ENCODE results near the gene STK11IP. TPM values are rescaled to one million over a fixed set of nuclear protein-coding genes. Genes with fewer than 3 reads are reported as not detected.

Gene STK11IP
- total RNA-seq, 1 experiment from 2014 or later, result 35.6 TPM

DNA sequence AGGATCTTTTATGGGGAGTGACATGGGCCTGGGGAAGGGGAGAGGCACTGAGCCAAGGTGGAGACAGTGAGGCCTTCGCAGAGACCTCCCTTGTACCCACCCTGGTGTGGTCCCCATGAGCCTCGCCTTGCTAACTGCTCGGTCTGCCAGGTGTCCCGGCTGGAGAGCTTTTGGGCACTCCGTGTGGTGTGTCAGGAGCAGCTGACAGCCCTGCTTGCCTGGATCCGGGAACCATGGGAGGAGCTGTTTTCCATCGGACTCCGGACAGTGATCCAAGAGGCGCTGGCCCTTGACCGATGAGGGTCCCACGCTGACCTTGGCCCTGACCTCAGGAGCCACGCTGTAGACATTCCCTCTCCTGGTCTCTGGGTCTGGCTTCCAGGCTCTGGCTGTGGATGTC, 18.2 kb downstream of the STK11IP start:
- TF ChIP-seq EZH2 (IDR thresholded peaks at IDR 0.05; ENCODE audit: borderline replicate concordance, low read depth, low read length, poor library complexity, severe bottlenecking), result no peak
- TF ChIP-seq, protein P1, sequence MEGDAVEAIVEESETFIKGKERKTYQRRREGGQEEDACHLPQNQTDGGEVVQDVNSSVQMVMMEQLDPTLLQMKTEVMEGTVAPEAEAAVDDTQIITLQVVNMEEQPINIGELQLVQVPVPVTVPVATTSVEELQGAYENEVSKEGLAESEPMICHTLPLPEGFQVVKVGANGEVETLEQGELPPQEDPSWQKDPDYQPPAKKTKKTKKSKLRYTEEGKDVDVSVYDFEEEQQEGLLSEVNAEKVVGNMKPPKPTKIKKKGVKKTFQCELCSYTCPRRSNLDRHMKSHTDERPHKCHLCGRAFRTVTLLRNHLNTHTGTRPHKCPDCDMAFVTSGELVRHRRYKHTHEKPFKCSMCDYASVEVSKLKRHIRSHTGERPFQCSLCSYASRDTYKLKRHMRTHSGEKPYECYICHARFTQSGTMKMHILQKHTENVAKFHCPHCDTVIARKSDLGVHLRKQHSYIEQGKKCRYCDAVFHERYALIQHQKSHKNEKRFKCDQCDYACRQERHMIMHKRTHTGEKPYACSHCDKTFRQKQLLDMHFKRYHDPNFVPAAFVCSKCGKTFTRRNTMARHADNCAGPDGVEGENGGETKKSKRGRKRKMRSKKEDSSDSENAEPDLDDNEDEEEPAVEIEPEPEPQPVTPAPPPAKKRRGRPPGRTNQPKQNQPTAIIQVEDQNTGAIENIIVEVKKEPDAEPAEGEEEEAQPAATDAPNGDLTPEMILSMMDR (conservative IDR thresholded peaks at IDR 0.05; ENCODE audit: low read depth, low read length), result no peak
- no peak for DNase-seq (ENCODE audit: low spot score)
- H3K4me3 ChIP-seq (ENCODE audit: low read depth, low read length, poor library complexity, severe bottlenecking), result no peak overlapping the region
- H3K4me1 ChIP-seq (ENCODE audit: insufficient read depth, low read length, poor library complexity, severe bottlenecking), result no peaks in the 10 kb centered on the region
- no peak overlapping the region for H3K27ac ChIP-seq (ENCODE audit: low read depth, low read length, poor library complexity, severe bottlenecking)
- H3K27me3 ChIP-seq (replicated peaks; ENCODE audit: insufficient read depth, low read depth, low read length, poor library complexity), result no peaks in the 10 kb centered on the region
- no peaks in the 10 kb centered on the region for H3K36me3 ChIP-seq (ENCODE audit: insufficient read depth, low read length, poor library complexity, severe bottlenecking)
- no peaks in the 10 kb centered on the region for H3K9me3 ChIP-seq (ENCODE audit: low read depth, low read length, poor library complexity, severe bottlenecking)
- POLR2A ChIA-PET (ENCODE audit: low non-redundant PET), result no interaction called here
- intact Hi-C loops (cut with micrococcal nuclease; ENCODE audit: unreplicated experiment), result no loop called here
- CTCF ChIA-PET, result no interaction called here
- no TSS peak for BruUV-seq (replicated peaks)

DNA sequence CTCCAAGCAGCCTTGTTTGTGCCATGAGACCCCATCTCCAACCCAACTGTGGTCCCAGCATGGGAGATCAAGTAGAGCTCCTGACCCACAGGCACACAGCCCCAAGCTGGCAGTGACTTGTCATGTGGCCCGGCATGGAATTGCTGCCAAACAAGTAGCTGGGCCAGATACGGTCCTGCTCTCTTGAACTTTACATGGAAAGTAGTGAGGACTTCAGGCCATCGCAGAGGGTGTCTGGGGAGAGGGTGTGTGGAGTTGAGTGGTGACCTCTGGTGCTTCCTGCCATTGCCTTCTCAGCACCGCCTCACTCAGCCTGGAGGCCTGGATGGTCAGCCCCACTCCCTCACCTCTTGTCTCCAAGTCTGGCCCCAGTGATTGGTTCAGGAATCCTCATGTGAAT, 18.9 kb downstream of the STK11IP start:
- Histone ChIP-seq H3K4me3 (ENCODE audit: low read depth, low read length, poor library complexity, severe bottlenecking) (no peak overlapping the region), H3K4me1 (ENCODE audit: insufficient read depth, low read length, poor library complexity, severe bottlenecking) (no peaks in the 10 kb centered on the region), H3K27me3 (replicated peaks; ENCODE audit: insufficient read depth, low read depth, low read length, poor library complexity) (no peaks in the 10 kb centered on the region), H3K9me3 (ENCODE audit: low read depth, low read length, poor library complexity, severe bottlenecking) (no peaks in the 10 kb centered on the region), H3K36me3 (ENCODE audit: insufficient read depth, low read length, poor library complexity, severe bottlenecking) (no peaks in the 10 kb centered on the region), H3K27ac (ENCODE audit: low read depth, low read length, poor library complexity, severe bottlenecking) (no peak overlapping the region)
- no peak for DNase-seq (ENCODE audit: low spot score)
- ChIA-PET CTCF (no interaction called here), POLR2A (ENCODE audit: low non-redundant PET) (no interaction called here)
- intact Hi-C loops (cut with micrococcal nuclease; ENCODE audit: unreplicated experiment), result no loop called here
- BruUV-seq (replicated peaks), result no TSS peak
- TF ChIP-seq EZH2 (IDR thresholded peaks at IDR 0.05; ENCODE audit: borderline replicate concordance, low read depth, low read length, poor library complexity, severe bottlenecking), result no peak
- TF ChIP-seq, protein P1 (conservative IDR thresholded peaks at IDR 0.05; ENCODE audit: low read depth, low read length), result no peak

DNA sequence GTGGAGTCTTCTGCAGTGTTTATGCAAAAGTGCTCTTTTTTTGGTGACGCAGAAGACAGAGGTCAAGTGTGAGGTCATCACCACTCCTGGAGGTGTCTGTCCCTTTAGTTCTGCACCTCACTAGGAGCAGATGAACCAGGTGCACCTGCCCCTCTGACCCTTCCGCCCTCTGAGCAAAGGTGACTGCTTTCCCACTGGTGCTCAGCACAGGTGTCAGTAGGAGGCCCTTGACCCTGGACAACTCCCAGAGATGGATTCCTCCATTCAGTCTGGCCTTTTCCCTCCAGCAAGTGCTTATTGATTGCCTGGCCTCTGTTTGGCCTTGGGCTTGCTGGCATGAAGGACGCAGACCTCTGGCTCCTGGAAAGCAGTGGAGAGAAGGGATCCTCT, 21.1 kb downstream of the STK11IP start:
- ChIA-PET POLR2A (ENCODE audit: low non-redundant PET) (no interaction called here), CTCF (interaction anchor here (0.6 kb wide), 1 partner anchor 32 kb away, joined by 4 read pairs; no protein-coding TSS in a partner anchor)
- intact Hi-C loops (cut with micrococcal nuclease; ENCODE audit: unreplicated experiment), result no loop called here
- no TSS peak for BruUV-seq (replicated peaks)
- TF ChIP-seq EZH2 (IDR thresholded peaks at IDR 0.05; ENCODE audit: borderline replicate concordance, low read depth, low read length, poor library complexity, severe bottlenecking), result no peak
- TF ChIP-seq, protein P1 (conservative IDR thresholded peaks at IDR 0.05; ENCODE audit: low read depth, low read length), result no peak
- Histone ChIP-seq H3K36me3 (ENCODE audit: insufficient read depth, low read length, poor library complexity, severe bottlenecking) (no peaks in the 10 kb centered on the region), H3K9me3 (ENCODE audit: low read depth, low read length, poor library complexity, severe bottlenecking) (no peaks in the 10 kb centered on the region), H3K27me3 (replicated peaks; ENCODE audit: insufficient read depth, low read depth, low read length, poor library complexity) (no peaks in the 10 kb centered on the region), H3K4me3 (ENCODE audit: low read depth, low read length, poor library complexity, severe bottlenecking) (no peak overlapping the region), H3K4me1 (ENCODE audit: insufficient read depth, low read length, poor library complexity, severe bottlenecking) (no peaks in the 10 kb centered on the region), H3K27ac (ENCODE audit: low read depth, low read length, poor library complexity, severe bottlenecking) (no peak overlapping the region)
- no peak for DNase-seq (ENCODE audit: low spot score)
